Head of caudate nucleus (tissue), 42 donors: Measurements from ENCODE around the gene LMNTD2.

Source experiments
- DNase-seq, 42 donors: peaks; one replicate each; pipeline versions ENCODE4 v3.0.0 to v3.0.0-alpha.2; 2020 to 2021; ENCODE audit warnings: mixed read lengths in 7 of 42
- intact Hi-C: fragments of 100-400 bp; cut with DNase I; formaldehyde crosslinking; loops from one replicate; pipeline ENCODE4 v1.15.0; 2022

LMNTD2 gene

GRCh38 chr11:560305-561147, at the start of gene LMNTD2, which contains the start of gene RASSF7:
LMNTD2 (minus strand) TSS chr11:560738; CDS start chr11:560716, 22 bp downstream.
RASSF7 (plus strand) TSS chr11:560970; CDS start chr11:561769, 799 bp downstream.
- DNase-seq: peak; percentile 74 to 96 (median 91)
- intact Hi-C loops: loop anchor here (10.0 kb wide), 1 partner anchor 134 kb away; the partner anchor contains the start of genes DEAF1 and TMEM80

GRCh38 chr11:609341-609811, 48.8 kb upstream of the LMNTD2 start:
- intact Hi-C loops: no loop called here
- no peak for DNase-seq

GRCh38 chr11:608791-609251, 48.3 kb upstream of the LMNTD2 start:
- intact Hi-C loops: no loop called here
- no peak for DNase-seq

GRCh38 chr11:607971-608659, 47.6 kb upstream of the LMNTD2 start:
- intact Hi-C loops: no loop called here

GRCh38 chr11:607020-607780, 46.7 kb upstream of the LMNTD2 start:
- intact Hi-C loops: no loop called here
- no peak for DNase-seq

More at GRCh38 chr11:607971-608659, 47.6 kb upstream of the LMNTD2 start:
- DNase-seq: no peak

- intact Hi-C loops: no loop called here
These were observed 45.7 kb upstream of the LMNTD2 start for GRCh38 chr11:606245-606644.

GRCh38 chr11:605286-606129, 45.0 kb upstream of the LMNTD2 start:
- no peak for DNase-seq
- intact Hi-C loops: no loop called here

More at GRCh38 chr11:606245-606644, 45.7 kb upstream of the LMNTD2 start:
- DNase-seq: peak in 17 of 42 donors; percentile 14 to 60 (median 28)

- intact Hi-C loops: no loop called here
- DNase-seq: no peak
These were observed 42.6 kb upstream of the LMNTD2 start for GRCh38 chr11:603154-603553.

GRCh38 chr11:601573-602245, 41.2 kb upstream of the LMNTD2 start:
- DNase-seq: no peak
- intact Hi-C loops: no loop called here

GRCh38 chr11:598005-598680, 37.6 kb upstream of the LMNTD2 start:
- intact Hi-C loops: no loop called here
- no peak for DNase-seq

- intact Hi-C loops: no loop called here
- no peak for DNase-seq
These were observed 36.7 kb upstream of the LMNTD2 start for GRCh38 chr11:597166-597725.

- no peak for DNase-seq
- intact Hi-C loops: no loop called here
These were observed 35.8 kb upstream of the LMNTD2 start for GRCh38 chr11:596374-596773.

GRCh38 chr11:595400-595799, 34.9 kb upstream of the LMNTD2 start:
- intact Hi-C loops: no loop called here
- DNase-seq: no peak

- intact Hi-C loops: no loop called here
These were observed 32.8 kb upstream of the LMNTD2 start for GRCh38 chr11:593347-593746.

GRCh38 chr11:592918-593317, 32.4 kb upstream of the LMNTD2 start:
- no peak for DNase-seq
- intact Hi-C loops: no loop called here

More at GRCh38 chr11:593347-593746, 32.8 kb upstream of the LMNTD2 start:
- DNase-seq: no peak

- intact Hi-C loops: no loop called here
- no peak for DNase-seq
These were observed 32.0 kb upstream of the LMNTD2 start for GRCh38 chr11:592501-592900.

GRCh38 chr11:590997-591396, 30.5 kb upstream of the LMNTD2 start:
- intact Hi-C loops: no loop called here
- peak in 26 of 42 donors; percentile 21 to 73 (median 50) for DNase-seq
